T-helper 9 cell (primary cell): ENCODE data around the gene FTO.

Experiments used
- DNase-seq: peaks from one replicate; pipeline ENCODE4 v3.0.0-alpha.2; 2020

The FTO gene

DNA sequence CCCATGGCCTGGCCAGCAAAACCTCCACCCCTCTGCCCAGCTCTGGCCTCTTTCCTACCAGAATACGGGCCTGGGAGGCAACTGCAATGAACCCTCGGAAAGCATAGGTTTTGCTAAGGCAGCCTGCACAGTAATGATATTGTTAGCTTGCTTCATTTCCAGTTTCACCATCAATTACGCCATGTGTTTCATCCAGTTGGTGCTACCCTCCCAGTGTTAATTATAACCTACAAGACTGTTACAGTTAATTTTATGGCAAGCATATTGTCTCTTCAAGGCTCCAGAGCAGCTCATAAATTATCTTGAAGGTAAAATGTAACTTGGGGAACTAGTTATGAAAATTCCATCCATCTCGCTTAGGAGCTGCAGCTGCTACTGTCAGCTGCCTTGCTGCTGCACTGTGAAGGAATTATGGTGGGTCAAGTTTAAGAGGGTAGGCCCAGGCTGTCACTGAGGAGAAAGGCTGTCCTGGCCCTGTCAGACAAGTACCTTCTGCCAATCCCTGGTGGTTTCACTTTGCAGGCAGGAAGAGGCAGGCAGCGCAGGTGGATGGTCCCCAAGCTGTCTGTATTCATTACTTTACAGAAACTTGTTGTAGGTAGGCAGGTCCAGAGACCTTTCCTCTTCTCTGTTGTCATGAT is 242.9 kb downstream of the FTO start:
- no peak for DNase-seq

DNA sequence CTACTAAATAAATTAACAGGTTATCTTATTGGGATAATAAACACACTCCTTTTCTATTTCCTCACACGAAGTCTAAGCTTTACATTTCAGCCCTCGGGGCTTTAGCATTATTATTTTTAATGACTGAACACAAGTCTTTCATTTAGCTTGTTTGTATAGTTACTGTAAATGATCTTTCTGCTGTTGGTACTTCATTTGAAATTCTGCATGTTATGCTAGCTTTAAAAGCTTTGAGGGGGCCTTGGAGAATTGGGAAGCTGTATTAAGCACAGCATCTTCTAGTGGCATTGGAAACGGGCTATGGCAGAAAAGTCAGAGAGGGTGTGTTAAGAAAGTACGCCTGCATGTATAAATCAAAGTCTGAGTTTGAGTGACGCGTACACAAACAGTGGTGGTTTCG is 243.7 kb downstream of the FTO start:
- no peak for DNase-seq

GRCh38 chr16:53948326-53948725 is 244.4 kb downstream of the FTO start:
- DNase-seq = no peak

DNA sequence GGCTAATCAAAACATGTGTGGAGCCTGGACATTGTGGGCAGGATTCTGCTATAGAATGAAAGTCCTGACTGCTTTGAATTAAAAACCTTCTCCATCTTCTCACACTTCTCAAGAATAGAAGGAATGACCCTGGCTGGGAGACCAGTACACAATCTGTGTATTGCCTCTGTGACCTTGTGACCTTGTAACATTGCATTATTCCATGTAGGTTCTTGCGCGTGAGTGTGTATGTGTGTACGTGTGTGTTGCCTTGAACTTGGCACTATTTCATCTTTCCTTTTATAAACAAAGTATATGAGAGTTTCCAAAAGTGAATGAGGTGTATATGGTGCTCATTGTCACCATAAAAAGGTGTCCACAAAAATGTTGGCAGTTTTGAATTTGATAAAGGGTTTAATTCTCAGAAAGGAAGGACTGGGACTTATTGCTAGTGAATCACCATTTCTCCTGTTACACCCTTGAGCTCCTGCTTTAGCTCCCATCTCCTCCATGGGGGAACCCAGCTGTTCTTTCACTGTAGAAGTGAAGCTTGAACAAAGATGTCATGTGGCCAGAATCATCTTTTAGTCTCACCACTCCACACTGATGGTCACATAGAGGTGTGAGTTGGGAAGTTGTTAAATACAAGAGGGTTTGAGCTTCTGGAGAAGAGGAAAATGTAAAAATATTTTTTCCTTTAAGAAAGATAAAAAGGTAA is 244.9 kb downstream of the FTO start:
- DNase-seq = no peak

GRCh38 chr16:53949715-53950410 is 245.9 kb downstream of the FTO start:
- no peak for DNase-seq

DNA sequence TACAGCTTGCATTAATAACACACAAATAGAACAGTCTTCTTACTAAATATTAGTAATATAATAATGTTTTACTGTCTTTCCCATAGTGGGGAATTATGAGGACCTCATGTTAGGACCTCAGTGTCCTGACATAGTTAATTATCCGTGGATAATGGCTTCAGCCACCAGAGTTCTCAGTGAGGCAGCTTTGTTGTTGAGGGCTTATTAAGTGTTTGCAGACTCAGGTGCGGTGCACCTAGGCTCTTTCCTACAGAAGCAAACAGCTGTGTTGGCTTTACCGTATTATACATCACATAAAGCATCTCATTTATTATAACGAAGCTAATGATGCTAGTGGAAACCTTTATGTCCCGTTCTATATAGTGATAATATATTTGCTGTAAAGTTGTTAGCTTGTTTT is 246.7 kb downstream of the FTO start:
- no peak for DNase-seq

GRCh38 chr16:53952215-53953208 is 248.6 kb downstream of the FTO start:
- no peak for DNase-seq

DNA sequence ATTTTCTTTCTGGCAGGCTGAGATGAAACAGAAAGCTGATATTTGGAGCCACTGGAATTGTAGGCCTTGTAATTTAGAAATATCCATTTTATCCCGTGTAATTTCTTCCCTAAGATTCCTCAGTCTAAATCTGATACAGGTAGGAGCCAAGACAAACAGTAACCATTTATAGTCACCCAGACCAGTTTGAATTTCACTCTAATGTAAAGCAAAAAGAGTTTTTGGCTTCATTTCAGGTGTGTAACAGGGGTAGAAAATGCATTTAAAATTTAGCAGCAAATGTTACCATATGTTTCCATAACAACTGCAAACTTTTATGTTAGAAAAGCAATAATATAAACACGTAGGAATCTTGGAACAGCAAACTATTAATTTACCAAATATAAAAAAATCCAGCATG is 249.4 kb downstream of the FTO start:
- DNase-seq = no peak

GRCh38 chr16:53955221-53955875 is 251.4 kb downstream of the FTO start:
- no peak for DNase-seq

DNA sequence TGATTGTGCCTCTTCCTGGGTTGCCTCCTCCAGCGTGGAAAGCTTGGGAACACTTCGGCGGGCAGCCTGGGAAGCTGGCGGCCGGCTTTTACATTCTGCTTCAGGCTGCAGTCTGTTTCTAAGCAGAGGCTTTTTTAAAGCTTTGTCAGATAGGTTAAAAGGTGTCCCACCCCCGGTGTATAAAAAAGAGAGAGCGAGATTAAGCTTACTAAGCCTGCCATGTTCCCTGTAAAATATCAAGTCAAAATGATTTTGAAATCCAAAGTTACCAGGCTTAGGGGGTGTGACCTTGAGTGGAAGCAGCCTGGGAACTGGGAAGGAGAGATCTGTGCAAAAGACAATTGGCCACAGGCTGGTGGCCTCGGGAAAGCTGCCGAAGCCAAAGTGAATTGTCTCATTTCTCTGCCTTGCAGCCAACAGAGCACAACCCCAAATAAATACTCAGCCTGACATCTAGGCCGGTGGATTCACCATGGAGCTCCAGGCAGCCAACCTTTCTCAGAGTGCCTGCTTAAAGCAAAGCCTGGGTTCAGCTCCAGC is 254.5 kb downstream of the FTO start:
- DNase-seq = no peak

DNA sequence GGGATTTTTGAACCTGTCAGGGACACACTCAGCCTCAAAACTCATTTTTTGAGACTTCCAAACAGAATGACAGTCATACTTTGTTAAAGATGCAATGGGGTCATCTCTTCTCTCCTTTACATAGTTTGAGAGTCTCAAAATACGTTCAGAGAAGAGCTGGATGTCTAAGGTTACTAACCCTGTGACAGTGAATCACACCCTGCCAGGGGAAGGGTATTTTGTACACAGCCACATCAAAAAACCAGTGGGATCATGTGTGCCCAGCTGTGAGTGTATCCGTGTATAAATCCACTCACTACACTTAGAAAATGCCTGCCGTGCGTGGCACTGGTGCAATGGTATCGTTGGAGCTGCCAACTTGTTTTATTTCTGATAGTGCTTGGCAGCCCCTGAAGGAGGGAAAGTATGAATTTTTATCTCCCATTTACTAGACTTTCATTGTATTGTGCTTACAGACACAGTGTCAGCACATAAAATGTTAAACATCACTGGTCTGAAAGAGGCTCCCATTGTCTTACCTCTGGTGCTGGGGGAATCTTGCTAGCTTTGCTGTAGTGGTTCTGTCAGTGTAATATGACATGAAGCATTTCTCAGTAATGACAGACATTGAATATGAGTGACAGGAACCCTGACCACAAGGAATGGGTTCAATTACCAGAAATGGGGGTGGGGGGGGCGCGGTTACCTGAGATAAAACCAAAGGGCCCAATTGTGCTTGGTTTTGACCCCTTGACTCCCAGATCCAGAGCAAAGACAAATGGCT is 256.3 kb downstream of the FTO start:
- DNase-seq = no peak

- no peak for DNase-seq
Measured at GRCh38 chr16:53960954-53961616, 257.1 kb downstream of the FTO start.

DNA sequence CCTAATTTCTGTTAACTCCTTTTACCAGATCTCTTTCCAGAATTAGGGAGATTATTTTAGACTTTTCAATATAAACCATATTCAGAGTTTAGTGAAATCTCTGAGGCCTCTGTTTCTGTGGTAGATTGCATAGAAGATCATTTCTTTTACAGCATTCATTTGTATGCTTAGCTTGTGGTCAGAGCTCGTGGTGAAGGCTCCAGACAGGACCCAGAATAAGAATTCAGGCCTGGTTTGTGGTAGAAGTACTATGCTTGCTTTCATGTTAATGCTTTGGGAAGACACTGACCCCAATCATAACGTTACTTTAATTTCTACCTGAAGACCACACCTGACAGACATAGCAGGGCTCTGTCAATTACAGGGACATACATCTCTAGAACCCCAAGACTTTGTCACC is 258.1 kb downstream of the FTO start:
- no peak for DNase-seq

DNA sequence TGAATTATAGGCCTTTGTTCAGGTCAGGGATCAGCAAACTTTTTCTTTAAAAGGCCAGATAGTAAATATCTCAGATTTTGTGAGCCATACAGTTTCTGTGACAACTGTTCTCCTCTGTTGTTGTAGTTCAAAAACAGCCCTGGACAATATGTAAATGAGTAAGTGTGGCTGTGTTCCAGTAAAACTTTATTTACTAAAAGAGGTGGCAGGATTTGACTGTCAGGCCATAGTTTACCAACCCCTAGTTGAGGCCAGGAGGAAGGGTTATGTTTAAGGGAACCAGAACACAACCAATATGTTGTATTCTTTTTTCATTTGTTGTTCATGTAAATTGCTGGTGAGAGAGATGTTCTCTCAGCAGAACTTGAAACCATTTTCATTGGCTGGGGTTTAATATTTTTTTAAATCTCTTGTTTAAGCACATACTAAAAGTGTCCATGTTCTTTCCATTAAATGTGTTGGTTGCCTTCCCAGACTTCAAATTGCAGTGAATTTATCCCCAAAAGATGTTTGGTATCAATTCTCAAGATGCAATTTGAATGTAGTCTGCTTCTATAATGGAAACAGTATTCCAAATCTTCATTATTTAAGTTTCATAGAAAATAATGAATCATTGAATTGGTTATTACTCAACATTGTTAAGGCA is 260.3 kb downstream of the FTO start:
- no peak for DNase-seq

GRCh38 chr16:53966821-53967571 is 263.0 kb downstream of the FTO start:
- DNase-seq = no peak

GRCh38 chr16:53967572-53967971 is 263.6 kb downstream of the FTO start:
- no peak for DNase-seq

- no peak for DNase-seq
Measured at GRCh38 chr16:53968454-53968853, 264.5 kb downstream of the FTO start.

GRCh38 chr16:53968896-53969295 is 264.9 kb downstream of the FTO start:
- DNase-seq = no peak

DNA sequence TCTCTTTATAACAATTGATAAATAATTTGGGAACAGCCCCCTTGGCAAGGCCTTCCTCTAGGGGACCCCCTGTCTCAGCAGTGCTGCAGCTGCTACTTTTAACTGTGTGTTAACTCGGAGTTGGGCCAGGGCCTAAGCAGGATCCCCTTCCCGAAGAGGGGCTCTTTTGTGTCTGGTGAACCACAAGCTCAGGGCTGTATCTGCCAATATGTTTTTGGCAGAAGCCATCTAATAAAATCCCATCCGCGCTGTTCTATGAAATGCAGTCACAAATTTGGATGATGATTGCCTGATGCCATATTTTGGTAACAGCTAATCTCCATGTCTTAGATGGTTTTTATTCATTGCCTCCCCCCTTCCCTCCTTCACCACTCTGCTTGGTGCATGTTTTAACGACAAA is 267.7 kb downstream of the FTO start:
- DNase-seq = no peak
